ENCODE results near the gene TSHZ2. TPM values are rescaled to one million over a fixed set of nuclear protein-coding genes. Genes with fewer than 3 reads are reported as not detected.

The TSHZ2 gene
- total RNA-seq, 1 experiment from 2014 or later: 0.20 TPM

DNA sequence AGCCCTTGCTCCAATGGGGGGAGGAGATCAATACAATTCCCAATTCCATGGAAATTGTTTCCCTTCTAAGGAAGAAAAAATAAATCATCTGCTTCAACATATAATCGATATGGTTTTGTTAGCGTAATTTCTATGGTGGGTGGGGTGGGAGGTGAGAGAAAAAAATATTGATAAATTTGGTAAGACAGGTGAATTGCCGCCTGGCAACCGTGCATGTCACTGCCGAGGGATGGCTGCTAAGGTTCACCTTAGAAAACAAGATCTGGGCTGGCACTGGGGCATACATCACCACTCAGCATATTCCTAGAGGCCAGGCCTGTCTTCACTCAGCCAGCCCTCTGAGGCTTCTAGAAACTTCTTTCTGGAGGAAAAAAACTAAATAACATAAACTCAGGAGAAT, 517.4 kb downstream of the TSHZ2 start (continued):
- no peak for TF ChIP-seq E2F5 (CRISPR knock-in tag; IDR thresholded peaks at IDR 0.05)

DNA sequence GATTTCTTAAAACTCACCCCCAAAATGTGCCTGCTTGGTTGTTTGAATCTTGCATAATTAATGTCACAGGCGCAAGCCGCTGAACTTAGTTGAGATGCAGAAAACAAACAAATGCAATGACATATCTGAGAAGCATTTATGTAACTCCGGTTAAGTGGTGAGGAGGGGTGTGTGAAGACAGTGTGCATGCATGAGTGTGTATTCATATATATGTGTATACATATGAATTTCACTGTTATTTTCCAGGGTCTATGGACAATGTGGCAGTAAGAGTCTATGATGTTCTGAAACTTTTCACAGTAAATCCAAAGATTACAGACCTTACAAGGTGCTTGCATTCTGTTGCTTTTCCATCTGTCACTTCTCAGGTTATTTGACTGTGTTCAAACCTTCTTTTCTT, 518.5 kb downstream of the TSHZ2 start:
- CTCF ChIA-PET: interaction anchor here (1.6 kb wide), 1 partner anchor 77 kb away, joined by 3 read pairs; no protein-coding TSS in a partner anchor
- POLR2A ChIA-PET: interaction anchor here (0.6 kb wide), 1 partner anchor 469 kb away, joined by 5 read pairs; no protein-coding TSS in a partner anchor
- no peak overlapping the region for H3K27ac Mint-ChIP-seq
- no peaks in the 10 kb centered on the region for H3K9me3 Mint-ChIP-seq
- no peak overlapping the region for H3K4me3 Mint-ChIP-seq
- H3K27me3 Mint-ChIP-seq (ENCODE audit: low read depth): no peaks in the 10 kb centered on the region
- ATAC-seq (no peak), DNase-seq (ENCODE audit: low spot score) (no peak)
- H3K36me3 Mint-ChIP-seq: no peaks in the 10 kb centered on the region
- peaks cover 16% of the 10 kb centered on the region for H3K4me1 Mint-ChIP-seq
- no peak for TF ChIP-seq TCF7 (CRISPR knock-in tag; IDR thresholded peaks at IDR 0.05; ENCODE audit: low read depth)
- no peak for TF ChIP-seq ATF3 (CRISPR knock-in tag; conservative IDR thresholded peaks at IDR 0.05)
- TF ChIP-seq ZNF232 (CRISPR knock-in tag; IDR thresholded peaks at IDR 0.05): no peak
- TF ChIP-seq GTF2I (CRISPR knock-in tag; conservative IDR thresholded peaks at IDR 0.05): no peak
- TF ChIP-seq SOX15 (CRISPR knock-in tag; IDR thresholded peaks at IDR 0.05): no peak
- no peak for TF ChIP-seq ELF4 (CRISPR knock-in tag; IDR thresholded peaks at IDR 0.05; ENCODE audit: low read depth)
- no peak for TF ChIP-seq CREM (CRISPR knock-in tag; IDR thresholded peaks at IDR 0.05)
- no peak for TF ChIP-seq SMAD3 (CRISPR knock-in tag; IDR thresholded peaks at IDR 0.05; ENCODE audit: borderline replicate concordance)
- TF ChIP-seq ZBTB21 (CRISPR knock-in tag; IDR thresholded peaks at IDR 0.05; ENCODE audit: borderline replicate concordance): no peak
- no peak for TF ChIP-seq ZNF416 (CRISPR knock-in tag; IDR thresholded peaks at IDR 0.05)
- TF ChIP-seq MAX (CRISPR knock-in tag; IDR thresholded peaks at IDR 0.05): no peak
- TF ChIP-seq ZNF423 (CRISPR knock-in tag; IDR thresholded peaks at IDR 0.05): no peak

- peaks cover 17% of the 10 kb centered on the region for H3K4me1 Mint-ChIP-seq
These were observed 519.3 kb downstream of the TSHZ2 start for GRCh38 chr20:53491462-53491861.

More at GRCh38 chr20:53491462-53491861, 519.3 kb downstream of the TSHZ2 start:
- Mint-ChIP-seq H3K9me3 (no peaks in the 10 kb centered on the region), H3K27me3 (ENCODE audit: low read depth) (no peaks in the 10 kb centered on the region), H3K27ac (no peak overlapping the region), H3K4me3 (no peak overlapping the region), H3K36me3 (no peaks in the 10 kb centered on the region; the same call in 1 of the 2 replicates)
- ChIA-PET CTCF (no interaction called here), POLR2A (no interaction called here)
- TF ChIP-seq CDX4 (CRISPR knock-in tag; IDR thresholded peaks at IDR 0.05; ENCODE audit: borderline replicate concordance) (no peak), NR1H2 (CRISPR knock-in tag; IDR thresholded peaks at IDR 0.05) (no peak), E2F5 (CRISPR knock-in tag; IDR thresholded peaks at IDR 0.05) (no peak), FOXP4 (CRISPR knock-in tag; IDR thresholded peaks at IDR 0.05) (no peak), TCF7 (CRISPR knock-in tag; IDR thresholded peaks at IDR 0.05; ENCODE audit: low read depth) (no peak), NFATC4 (CRISPR knock-in tag; IDR thresholded peaks at IDR 0.05) (no peak), NFE2L1 (CRISPR knock-in tag; IDR thresholded peaks at IDR 0.05) (no peak), SP1 (CRISPR knock-in tag; conservative IDR thresholded peaks at IDR 0.05) (no peak), ZBTB21 (CRISPR knock-in tag; IDR thresholded peaks at IDR 0.05; ENCODE audit: borderline replicate concordance) (no peak), ESRRA (CRISPR knock-in tag; IDR thresholded peaks at IDR 0.05; ENCODE audit: borderline replicate concordance) (no peak), FOXJ3 (CRISPR knock-in tag; IDR thresholded peaks at IDR 0.05; ENCODE audit: borderline replicate concordance) (no peak)
- TF ChIP-seq, protein P1, sequence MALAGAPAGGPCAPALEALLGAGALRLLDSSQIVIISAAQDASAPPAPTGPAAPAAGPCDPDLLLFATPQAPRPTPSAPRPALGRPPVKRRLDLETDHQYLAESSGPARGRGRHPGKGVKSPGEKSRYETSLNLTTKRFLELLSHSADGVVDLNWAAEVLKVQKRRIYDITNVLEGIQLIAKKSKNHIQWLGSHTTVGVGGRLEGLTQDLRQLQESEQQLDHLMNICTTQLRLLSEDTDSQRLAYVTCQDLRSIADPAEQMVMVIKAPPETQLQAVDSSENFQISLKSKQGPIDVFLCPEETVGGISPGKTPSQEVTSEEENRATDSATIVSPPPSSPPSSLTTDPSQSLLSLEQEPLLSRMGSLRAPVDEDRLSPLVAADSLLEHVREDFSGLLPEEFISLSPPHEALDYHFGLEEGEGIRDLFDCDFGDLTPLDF (CRISPR knock-in tag; IDR thresholded peaks at IDR 0.05): no peak
- no peak for ATAC-seq
- no peak for DNase-seq (ENCODE audit: low spot score)

All from WTC11 (cell line).